ENCODE data around the gene CATSPER1.

Gene CATSPER1

DNA sequence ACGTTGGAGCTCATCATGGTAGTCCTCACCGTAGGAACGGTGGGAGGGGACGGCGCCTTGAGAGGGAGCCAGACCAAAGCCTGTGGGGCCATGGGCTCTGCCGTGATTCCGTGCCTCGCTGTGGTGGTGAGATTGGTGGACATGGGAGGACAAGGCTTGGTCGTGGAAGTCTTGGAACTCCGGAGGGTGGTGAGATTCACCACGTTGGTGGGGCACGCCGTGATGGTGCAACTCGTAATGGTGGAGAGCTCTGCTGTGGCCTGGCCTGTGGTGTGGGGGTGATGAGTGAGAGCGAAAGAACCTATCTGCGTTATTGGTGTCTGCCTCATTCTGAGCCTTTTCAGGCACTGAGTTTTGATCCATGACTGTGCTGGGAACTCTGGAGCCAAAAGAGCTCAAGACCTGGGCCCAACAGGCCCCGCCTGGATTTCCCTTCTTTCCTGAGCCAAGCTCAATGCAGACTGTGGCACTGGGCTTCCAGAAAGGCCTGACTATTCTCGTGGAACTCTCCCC, at the start of gene CATSPER1:
Gene CATSPER1, minus strand, starts transcription at position 463 of the 513 bp plus-strand sequence. Its CDS starts 100 bp downstream, at position 363.
- in situ Hi-C loops (cut with MboI; ENCODE audit: low sequenced_read_pairs, unreplicated experiment), result no loop called here
- no peak for TF ChIP-seq CTCF (IDR thresholded peaks at IDR 0.05; ENCODE audit: borderline replicate concordance, control extremely low read depth, extremely low read depth, insufficient read depth, missing control alignments)
- no peak for DNase-seq (ENCODE audit: low spot score)

- DNase-seq (ENCODE audit: low spot score), result no peak
- in situ Hi-C loops (cut with MboI; ENCODE audit: low sequenced_read_pairs, unreplicated experiment), result no loop called here
- TF ChIP-seq CTCF (IDR thresholded peaks at IDR 0.05; ENCODE audit: borderline replicate concordance, control extremely low read depth, extremely low read depth, insufficient read depth, missing control alignments), result no peak
These were observed 49.0 kb upstream of the CATSPER1 start for GRCh38 chr11:66075273-66075672.

DNA sequence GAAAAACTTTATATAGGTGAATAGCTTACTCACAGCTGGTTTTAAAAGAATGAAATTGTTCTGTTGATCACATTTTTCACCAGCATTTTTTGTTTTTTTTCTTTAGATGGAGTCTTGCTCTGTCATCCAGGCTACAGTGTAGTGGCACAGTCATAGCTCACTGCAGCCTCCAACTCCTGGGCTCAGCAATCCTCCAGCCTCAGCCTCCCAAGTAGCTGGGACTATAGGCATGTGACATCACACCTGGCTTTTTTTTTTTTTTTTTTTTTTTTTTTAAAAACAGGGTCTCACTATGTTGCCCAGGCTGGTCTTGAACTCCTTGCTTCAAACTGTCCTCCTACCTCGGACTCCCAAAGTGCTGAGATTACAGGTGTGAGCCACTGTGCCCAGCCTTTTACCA, 47.4 kb upstream of the CATSPER1 start:
- DNase-seq (ENCODE audit: low spot score), result no peak
- in situ Hi-C loops (cut with MboI; ENCODE audit: low sequenced_read_pairs, unreplicated experiment), result no loop called here
- TF ChIP-seq CTCF (IDR thresholded peaks at IDR 0.05; ENCODE audit: borderline replicate concordance, control extremely low read depth, extremely low read depth, insufficient read depth, missing control alignments), result no peak

GRCh38 chr11:66072518-66072917, 46.2 kb upstream of the CATSPER1 start:
- TF ChIP-seq CTCF (IDR thresholded peaks at IDR 0.05; ENCODE audit: borderline replicate concordance, control extremely low read depth, extremely low read depth, insufficient read depth, missing control alignments), result no peak
- in situ Hi-C loops (cut with MboI; ENCODE audit: low sequenced_read_pairs, unreplicated experiment), result no loop called here
- DNase-seq (ENCODE audit: low spot score), result no peak

DNA sequence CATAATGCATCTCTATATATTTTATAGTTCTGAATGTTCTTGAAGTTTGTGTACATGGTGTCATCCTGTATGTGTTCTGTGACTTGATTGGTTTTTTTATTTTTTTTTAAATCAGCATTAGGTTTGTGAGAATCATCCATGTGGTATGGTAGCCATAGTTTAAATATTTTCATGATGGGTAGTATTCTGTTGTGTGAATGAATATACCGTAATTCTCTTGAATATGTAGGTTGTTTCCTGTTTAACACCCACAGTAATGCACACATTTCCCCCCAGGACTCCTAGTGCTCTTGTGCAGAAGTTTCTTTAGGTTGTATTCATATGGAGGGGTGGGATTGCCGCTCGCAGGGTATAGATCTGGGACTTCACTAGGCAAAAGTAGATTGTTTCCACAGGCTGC, 45.8 kb upstream of the CATSPER1 start:
- TF ChIP-seq CTCF (IDR thresholded peaks at IDR 0.05; ENCODE audit: borderline replicate concordance, control extremely low read depth, extremely low read depth, insufficient read depth, missing control alignments), result no peak
- DNase-seq (ENCODE audit: low spot score), result no peak
- in situ Hi-C loops (cut with MboI; ENCODE audit: low sequenced_read_pairs, unreplicated experiment), result no loop called here

DNA sequence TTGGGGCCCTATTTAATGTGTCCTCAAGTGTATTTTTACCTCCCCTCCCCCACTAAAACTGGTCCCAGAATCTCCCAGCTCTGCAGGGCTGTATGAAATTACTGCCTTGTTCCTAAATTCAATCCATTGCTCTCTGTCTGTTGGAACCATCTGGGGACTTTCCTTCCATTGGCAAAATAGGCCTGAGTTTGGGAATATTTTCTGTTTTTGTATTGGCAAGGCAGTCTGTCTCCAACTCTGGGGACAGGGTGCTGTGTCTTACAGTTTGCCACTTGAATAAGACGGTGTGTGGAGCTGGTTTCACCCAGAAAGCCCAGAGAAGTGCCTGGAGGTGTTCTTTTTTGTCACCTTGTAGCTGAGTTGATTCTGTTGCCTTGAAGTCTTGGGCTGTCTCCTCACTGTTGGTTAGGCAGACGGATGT, 45.1 kb upstream of the CATSPER1 start:
- TF ChIP-seq CTCF (IDR thresholded peaks at IDR 0.05; ENCODE audit: borderline replicate concordance, control extremely low read depth, extremely low read depth, insufficient read depth, missing control alignments), result no peak
- DNase-seq (ENCODE audit: low spot score), result no peak
- in situ Hi-C loops (cut with MboI; ENCODE audit: low sequenced_read_pairs, unreplicated experiment), result no loop called here

Data from GM13976 (cell line).